NOMO-1 treated with dmso at 0.1 percent for 144 hours (cell line): ENCODE data around the gene ACTN4.
"Not testable (repeated sequence)": the region's sequence is repeated elsewhere in the genome, so short reads cannot be mapped to it uniquely, and the experiment has no call there.

Source experiments
- DNase-seq: peaks from one replicate; lab custom pipeline; 2025; ENCODE audit not compliant: unreplicated experiment; lab: John Stamatoyannopoulos, UW

Gene ACTN4

DNA sequence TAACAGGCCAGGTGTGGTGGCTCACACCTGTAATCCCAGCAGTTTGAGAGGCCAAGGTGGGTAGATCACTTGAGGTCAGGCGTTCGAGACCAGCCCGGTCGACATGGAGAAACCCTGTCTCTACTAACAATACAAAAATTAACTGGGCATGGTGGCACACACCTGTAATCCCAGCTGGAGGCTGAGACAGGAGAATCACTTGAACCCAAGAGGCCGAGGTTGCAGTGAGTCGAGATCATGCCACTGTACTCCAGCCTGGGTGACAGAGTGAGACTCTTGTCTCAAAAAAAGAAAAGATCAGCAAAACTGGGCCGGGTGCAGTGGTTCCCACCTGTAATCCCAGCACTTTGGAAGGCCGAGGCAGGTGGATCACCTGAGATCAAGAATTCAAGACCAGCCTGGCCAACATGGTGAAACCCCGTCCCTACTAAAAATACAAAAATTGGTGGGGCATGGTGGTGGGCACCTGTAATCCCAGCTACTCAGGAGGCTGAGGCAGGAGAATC is 114.5 kb downstream of the ACTN4 start:
- DNase-seq, result not testable (repeated sequence)

- no peak for DNase-seq
These were observed 116.4 kb downstream of the ACTN4 start for GRCh38 chr19:38763795-38764220.

DNA sequence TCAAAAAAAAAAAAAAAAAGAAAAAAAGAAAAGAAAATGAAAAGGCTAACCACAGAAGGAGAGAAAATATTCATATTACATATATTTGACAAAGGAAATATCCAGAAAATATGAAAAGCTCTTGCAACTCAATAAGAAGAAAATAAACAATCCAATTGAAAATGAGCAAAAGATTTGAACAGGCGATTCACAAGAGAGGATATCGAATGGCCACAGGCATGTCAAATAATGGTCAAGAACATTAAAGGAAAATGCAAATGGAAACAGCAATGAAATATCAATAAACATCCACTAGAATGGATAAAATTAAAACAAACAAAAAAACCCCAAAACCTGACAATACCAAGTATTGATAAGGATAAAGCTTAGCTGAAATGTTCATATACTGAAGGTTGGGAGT is 117.8 kb downstream of the ACTN4 start:
- no peak for DNase-seq

DNA sequence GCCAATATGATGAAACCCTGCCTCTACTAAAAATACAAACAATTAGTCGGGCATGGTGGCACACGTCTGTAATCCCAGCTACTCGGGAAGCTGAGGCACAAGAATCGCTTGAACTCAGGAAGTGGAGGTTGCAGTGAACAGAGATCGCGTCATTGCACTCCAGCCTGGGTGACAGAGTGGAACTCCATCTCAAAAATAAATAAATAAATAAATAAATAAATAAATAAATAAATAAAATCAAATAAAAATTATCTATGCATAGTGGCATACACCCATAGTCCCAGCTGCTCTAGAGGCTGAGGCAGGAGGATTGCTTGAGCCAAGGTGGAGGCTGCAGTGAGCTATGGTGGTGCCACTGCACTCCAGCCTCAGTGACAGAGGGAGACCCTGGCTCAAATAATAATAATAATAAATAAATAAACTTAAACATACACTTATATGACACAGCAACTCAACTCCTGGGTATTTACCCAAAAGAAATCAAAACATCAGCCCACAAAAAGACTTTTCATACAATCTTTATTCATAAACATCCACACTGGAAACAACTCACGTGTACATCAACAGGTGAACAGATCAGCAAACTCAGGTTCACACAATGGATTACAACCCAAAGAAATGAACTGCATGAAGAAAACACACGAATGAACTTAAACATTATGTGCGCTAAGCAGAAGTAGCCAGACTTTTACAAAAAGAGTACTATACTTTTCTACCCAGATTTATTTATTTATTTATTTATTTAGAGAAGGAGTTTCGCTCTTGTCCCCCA is 119.0 kb downstream of the ACTN4 start:
- no peak for DNase-seq

GRCh38 chr19:38769635-38770211 is 122.3 kb downstream of the ACTN4 start:
- peak; percentile 33 for DNase-seq

- not testable (repeated sequence) for DNase-seq
These were observed 122.9 kb downstream of the ACTN4 start for GRCh38 chr19:38770228-38770948.

- DNase-seq, result not testable (repeated sequence)
These were observed 123.5 kb downstream of the ACTN4 start for GRCh38 chr19:38770949-38771275.

GRCh38 chr19:38771569-38771968 is 124.1 kb downstream of the ACTN4 start:
- not testable (repeated sequence) for DNase-seq

- DNase-seq, result no peak
These were observed 126.2 kb downstream of the ACTN4 start, which contains the start of gene LGALS7 for GRCh38 chr19:38773469-38774177. Gene LGALS7 (minus strand): TSS chr19:38773517. CDS start chr19:38773492, 25 bp downstream.

GRCh38 chr19:38774181-38774950 is 126.9 kb downstream of the ACTN4 start:
- no peak for DNase-seq

- no peak for DNase-seq
These were observed 131.3 kb downstream of the ACTN4 start for GRCh38 chr19:38778733-38779132.

DNA sequence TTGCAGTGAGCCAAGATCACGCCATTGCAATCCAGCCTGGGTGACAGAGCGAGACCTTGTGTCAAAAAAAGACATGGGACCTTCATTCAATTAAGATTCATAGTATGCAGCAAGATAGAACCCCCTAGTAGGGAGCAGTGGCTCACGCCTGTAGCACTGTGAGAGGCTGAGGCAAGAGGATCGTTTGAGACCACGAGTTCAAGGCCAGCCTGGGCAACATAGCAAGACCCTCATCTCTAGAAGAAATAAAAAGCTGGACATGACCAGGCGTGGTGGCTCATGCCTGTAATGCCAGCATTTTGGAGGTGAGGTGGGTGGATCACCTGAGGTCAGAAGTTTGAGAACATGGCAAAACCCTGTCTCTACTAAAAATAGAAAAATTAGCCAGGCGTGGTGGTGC is 133.0 kb downstream of the ACTN4 start:
- no peak for DNase-seq

GRCh38 chr19:38781058-38781457 is 133.6 kb downstream of the ACTN4 start:
- no peak for DNase-seq
